Transverse colon (tissue), 4 donors: ENCODE results near the gene TMCO5A. TPM values are rescaled to one million over a fixed set of nuclear protein-coding genes. Genes with fewer than 3 reads are reported as not detected.
A peak's percentile ranks its signal among the peaks of the same experiment; 100 is the strongest.

ENCODE experiments used
- DNase-seq: peaks from one replicate; pipeline ENCODE4 v3.0.0-alpha.2; 2019
- H3K27ac ChIP-seq, 4 donors: fragments of 200-600 bp; sonication (generic); 2 replicates each; pipeline ENCODE4 v1.5.1; 2016 to 2018; ENCODE audit warnings: inconsistent platforms in 4 of 4
- H3K27me3 ChIP-seq: fragments of 200-600 bp; sonication (generic); 2 replicates; pipeline ENCODE4 v1.5.1; 2017; ENCODE audit warnings: inconsistent platforms
- H3K36me3 ChIP-seq, 4 donors: fragments of 200-600 bp; sonication (generic); 2 replicates each; pipeline ENCODE4 v1.5.1; 2017 to 2019; ENCODE audit warnings: inconsistent platforms in 4 of 4
- H3K4me1 ChIP-seq, 4 donors: fragments of 200-600 bp; sonication (generic); 2 replicates each; pipeline ENCODE4 v1.5.1; 2017 to 2020; ENCODE audit warnings: inconsistent platforms in 4 of 4
- H3K4me3 ChIP-seq, 4 donors: fragments of 200-600 bp; sonication (generic); 1 replicate in 1 of 4; 2 replicates in 3 of 4; pipeline versions ENCODE4 v1.5.1 to v1.6.1; 2017 to 2019; ENCODE audit warnings: inconsistent platforms in 4 of 4
- H3K9me3 ChIP-seq, 2 donors: fragments of 200-600 bp; sonication (generic); 2 replicates each; pipeline ENCODE4 v1.5.1; 2017 to 2019; ENCODE audit warnings: inconsistent platforms in 2 of 2
- CTCF ChIP-seq, 5 experiments: fragments of 200-600 bp in 3 of 5; fragments of 450-650 bp in 2 of 5; sonication (generic) in 3 of 5; IDR thresholded peaks; 1 replicate in 2 of 5; 2 replicates in 3 of 5; pipeline ENCODE4 v1.5.1; 2016 to 2017; ENCODE audit warnings: antibody characterized with exemption in 5 of 5, inconsistent platforms in 3 of 5, mild to moderate bottlenecking in 2 of 5, moderate library complexity in 1 of 5
- EP300 ChIP-seq: sonication (generic); formaldehyde crosslinking; IDR thresholded peaks from one replicate; pipeline ENCODE4 v1.6.1; 2017; ENCODE audit warnings: antibody characterized with exemption, low read depth
- POLR2A ChIP-seq: fragments of 450-650 bp; IDR thresholded peaks from one replicate; pipeline ENCODE4 v1.6.1; 2016; ENCODE audit warnings: antibody characterized with exemption, mild to moderate bottlenecking, moderate library complexity
- POLR2AphosphoS5 ChIP-seq, 3 donors: sonication (generic); formaldehyde crosslinking; IDR thresholded peaks; one replicate each; pipeline ENCODE4 v1.6.1; 2016; ENCODE audit warnings: antibody characterized with exemption in 3 of 3
- WGBS, 2 donors: methylation state at CpG; one replicate each; pipeline ENCODE4 v1.1.5; 2018; ENCODE audit warnings: low coverage in 1 of 2; 5-methylcytosine and 5-hydroxymethylcytosine counted together
- in situ Hi-C, 4 donors: fragments of 200-750 bp; cut with MboI; loops; one replicate each; pipeline versions ENCODE4 v1.15.0 to v1.15.1; 2017; ENCODE audit warnings: low sequenced_read_pairs in 3 of 4, low pct_ligation_motif_present in 1 of 4, low pct_unique_long_range_greater_than_20kb in 1 of 4
- intact Hi-C: fragments of 100-400 bp; cut with DNase I; formaldehyde crosslinking; loops from one replicate; pipeline ENCODE4 v1.15.1; 2023; ENCODE audit warnings: low total_unique reads
- total RNA-seq, 4 donors: library from RNA; depleted of rRNA; stranded (reverse); fragments of >200 nt; gene quantifications; one replicate each; pipeline ENCODE4 v1.1.0, GENCODE V29; 2016

Gene TMCO5A
- under 1 TPM in 1 of 4 donors, not detected in 3; 0.14 TPM for total RNA-seq

GRCh38 chr15:37934340-37934739 lies at the start of gene TMCO5A:
TSS of gene TMCO5A (plus strand) at chr15:37934640. CDS start at chr15:37936324, 1,684 bp downstream.
- in situ Hi-C loops, result no loop called here
- no peak for TF ChIP-seq EP300
- no peak for TF ChIP-seq CTCF (IDR thresholded peaks at IDR 0.05)
- TF ChIP-seq POLR2AphosphoS5 (IDR thresholded peaks at IDR 0.05), result no peak
- no peak for TF ChIP-seq POLR2A
- Histone ChIP-seq H3K4me1 (no peaks in the 10 kb centered on the region), H3K36me3 (no peaks in the 10 kb centered on the region), H3K27ac (no peak within 1 kb of the TSS), H3K4me3 (no peak within 1 kb of the TSS), H3K9me3 (no peaks in the 10 kb centered on the region), H3K27me3 (no peaks in the 10 kb centered on the region)
- intact Hi-C loops, result no loop called here
- DNase-seq, result no peak
- WGBS, 2 donors, result 50 to 67% methylated on average over 1 of the region's 1 CpG

GRCh38 chr15:37885651-37886050 lies 48.8 kb upstream of the TMCO5A start:
- intact Hi-C loops, result no loop called here
- no peak for DNase-seq
- no peaks in the 10 kb centered on the region for H3K4me1 ChIP-seq
- no peaks in the 10 kb centered on the region for H3K36me3 ChIP-seq
- H3K4me3 ChIP-seq, result no peak overlapping the region
- no peaks in the 10 kb centered on the region for H3K9me3 ChIP-seq
- TF ChIP-seq POLR2A, result no peak
- no peak for TF ChIP-seq EP300
- no peak for TF ChIP-seq CTCF (IDR thresholded peaks at IDR 0.05)
- TF ChIP-seq POLR2AphosphoS5 (IDR thresholded peaks at IDR 0.05), result no peak
- no peak overlapping the region for H3K27ac ChIP-seq
- in situ Hi-C loops, result loop anchor here in 2 of 4 donors (25.0 kb wide), 1 partner anchor 998 kb away; no protein-coding TSS in a partner anchor
- H3K27me3 ChIP-seq, result peaks cover 3% of the 10 kb centered on the region

GRCh38 chr15:37888356-37888755 lies 46.1 kb upstream of the TMCO5A start:
- Histone ChIP-seq H3K36me3 (no peaks in the 10 kb centered on the region), H3K27ac (no peak overlapping the region), H3K27me3 (peaks cover 3% of the 10 kb centered on the region), H3K4me3 (no peak overlapping the region), H3K9me3 (no peaks in the 10 kb centered on the region), H3K4me1 (no peaks in the 10 kb centered on the region)
- in situ Hi-C loops, result loop anchor here in 2 of 4 donors (25.0 kb wide), 1 partner anchor 1001 kb away; no protein-coding TSS in a partner anchor
- 89 to 93% methylated on average over 4 of the region's 4 CpGs for WGBS, 2 donors
- no peak for DNase-seq
- intact Hi-C loops, result no loop called here
- TF ChIP-seq POLR2A, result no peak
- no peak for TF ChIP-seq POLR2AphosphoS5 (IDR thresholded peaks at IDR 0.05)
- no peak for TF ChIP-seq EP300
- no peak for TF ChIP-seq CTCF (IDR thresholded peaks at IDR 0.05)

- TF ChIP-seq CTCF (IDR thresholded peaks at IDR 0.05) (peak; percentile 40 to 69 (median 61)), POLR2A (no peak), POLR2AphosphoS5 (IDR thresholded peaks at IDR 0.05) (no peak), EP300 (no peak)
- H3K27ac ChIP-seq, result no peak overlapping the region
- no peak overlapping the region for H3K4me3 ChIP-seq
- no peaks in the 10 kb centered on the region for H3K4me1 ChIP-seq
- 35 to 48% methylated on average over 4 of the region's 4 CpGs for WGBS, 2 donors
- intact Hi-C loops (no loop called here), in situ Hi-C loops (loop anchor here in 2 of 4 donors (25.0 kb wide), 1 partner anchor 1005 kb away; no protein-coding TSS in a partner anchor)
- H3K36me3 ChIP-seq, result no peaks in the 10 kb centered on the region
- H3K27me3 ChIP-seq, result no peaks in the 10 kb centered on the region
- H3K9me3 ChIP-seq, result no peaks in the 10 kb centered on the region
- DNase-seq, result no peak
Observed at GRCh38 chr15:37891766-37892368, 42.6 kb upstream of the TMCO5A start.
